GM19240 (cell line): ENCODE measurements around the gene LBX2.
A peak's percentile ranks its signal among the peaks of the same experiment; 100 is the strongest.

Experiments
- DNase-seq: peaks from one replicate; pipeline ENCODE4 v3.0.0; 2011; ENCODE audit warnings: low spot score; ENCODE audit not compliant: insufficient read length

LBX2 gene

DNA sequence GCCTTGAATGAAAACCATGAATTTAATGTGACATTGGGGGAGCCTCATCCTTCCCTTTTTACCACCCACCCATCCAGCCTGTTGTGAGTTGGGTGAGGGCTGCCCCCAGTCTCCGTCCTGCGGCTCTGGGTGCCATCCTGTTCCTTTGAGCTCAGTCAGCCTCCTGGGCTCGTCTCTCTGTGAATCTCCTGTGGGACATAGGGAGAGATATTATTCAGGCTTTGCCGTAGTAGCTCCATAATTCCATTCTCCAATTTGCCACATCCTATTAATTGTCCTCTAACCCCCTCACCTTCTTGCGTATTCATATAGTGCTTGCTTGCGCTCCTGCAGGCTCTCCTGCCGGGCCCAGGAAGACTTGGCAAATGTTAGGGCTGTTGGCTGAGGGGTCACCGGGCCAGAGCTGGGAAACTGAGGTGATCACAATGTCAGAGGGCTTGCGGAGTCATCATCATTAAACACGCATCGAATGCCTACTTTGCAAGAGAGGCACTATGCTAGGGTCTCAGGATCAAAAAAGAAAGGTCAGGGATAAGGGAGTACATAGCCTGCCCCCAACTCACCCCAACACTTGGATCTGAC is 27.3 kb upstream of the LBX2 start:
- no peak for DNase-seq

DNA sequence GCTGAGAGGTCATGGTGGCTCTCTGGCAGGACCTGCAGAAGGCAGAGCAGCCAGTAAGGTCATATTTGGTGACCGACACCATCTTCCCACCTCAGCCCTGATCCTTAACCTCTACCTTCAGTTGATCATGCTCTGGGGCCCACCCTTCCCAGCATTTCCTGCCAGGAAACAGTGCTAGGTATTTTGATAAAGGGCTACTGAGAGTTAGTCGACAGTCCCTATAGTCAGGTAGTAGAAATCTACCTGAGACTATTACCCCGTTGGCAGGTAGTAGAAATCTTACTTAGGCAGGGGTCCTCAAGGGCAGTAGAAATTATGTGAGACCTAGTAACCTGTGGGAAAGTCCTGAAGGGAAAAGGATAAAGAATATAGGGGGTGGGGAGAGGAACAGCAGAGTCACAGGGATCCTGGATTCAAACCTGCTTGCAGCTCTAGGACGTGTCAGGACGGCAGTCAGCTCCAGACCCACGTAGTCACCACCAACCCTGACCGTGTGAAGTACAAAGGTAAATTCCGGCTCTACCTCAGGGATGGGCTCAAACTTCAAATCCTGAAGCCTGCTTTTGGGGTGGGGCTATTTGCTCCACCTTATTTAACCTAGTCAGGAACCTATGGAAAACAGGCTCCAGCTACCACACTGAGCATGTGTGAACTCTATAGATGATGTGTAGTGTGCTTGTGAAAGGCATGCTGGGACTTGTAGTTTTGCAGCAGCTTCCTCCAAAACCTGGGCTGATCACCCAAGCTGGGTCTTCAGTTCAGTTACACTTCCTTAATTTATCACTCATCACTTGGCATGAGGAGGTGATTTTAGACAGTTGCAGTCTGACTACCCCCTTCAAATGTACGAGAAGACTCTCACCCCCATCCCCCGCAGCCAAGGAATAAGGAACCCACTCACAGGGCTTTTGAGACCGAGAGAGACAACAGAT is 26.6 kb upstream of the LBX2 start, which contains the start of gene DQX1:
Gene DQX1 (minus strand): TSS at position 515 of the 932 bp plus-strand sequence. CDS start 502 bp downstream, at position 13.
- DNase-seq, result no peak

DNA sequence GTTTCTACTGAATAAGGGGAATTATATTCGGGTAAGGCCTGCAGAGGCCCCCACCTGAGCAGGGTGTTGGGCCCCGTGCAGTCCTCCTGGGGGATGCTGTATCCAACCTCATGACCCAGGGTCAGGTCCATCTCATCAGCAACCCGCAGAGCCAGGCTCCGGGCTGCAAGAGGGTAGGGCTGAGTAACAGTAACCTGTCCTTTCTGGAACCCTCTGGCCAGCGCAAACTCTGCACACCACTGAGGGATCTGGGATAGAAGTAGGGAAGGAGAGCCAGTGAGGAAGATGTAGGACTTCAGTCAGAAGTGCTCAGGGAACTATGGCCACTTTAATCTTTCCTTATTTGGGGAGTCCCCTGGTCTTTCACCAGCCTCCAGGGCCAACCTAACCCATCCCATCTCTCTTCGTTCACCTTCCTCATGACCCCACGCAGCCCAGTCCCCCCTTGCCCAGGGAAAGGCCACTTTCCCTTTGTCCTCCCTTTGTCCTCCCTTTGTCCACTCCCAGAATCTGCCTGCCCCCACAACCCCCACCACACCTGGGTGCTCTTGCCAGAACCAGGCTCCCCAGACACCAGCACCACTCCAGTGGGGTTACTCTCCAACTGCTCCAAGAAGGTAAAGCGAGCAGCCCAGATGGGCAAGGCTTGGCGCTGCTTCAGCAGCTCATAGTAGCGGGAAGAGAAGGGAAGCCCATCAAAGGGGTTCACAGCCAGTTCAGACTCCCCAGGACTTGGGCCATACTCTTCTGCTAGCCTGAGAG is 25.7 kb upstream of the LBX2 start:
- DNase-seq, result no peak

DNA sequence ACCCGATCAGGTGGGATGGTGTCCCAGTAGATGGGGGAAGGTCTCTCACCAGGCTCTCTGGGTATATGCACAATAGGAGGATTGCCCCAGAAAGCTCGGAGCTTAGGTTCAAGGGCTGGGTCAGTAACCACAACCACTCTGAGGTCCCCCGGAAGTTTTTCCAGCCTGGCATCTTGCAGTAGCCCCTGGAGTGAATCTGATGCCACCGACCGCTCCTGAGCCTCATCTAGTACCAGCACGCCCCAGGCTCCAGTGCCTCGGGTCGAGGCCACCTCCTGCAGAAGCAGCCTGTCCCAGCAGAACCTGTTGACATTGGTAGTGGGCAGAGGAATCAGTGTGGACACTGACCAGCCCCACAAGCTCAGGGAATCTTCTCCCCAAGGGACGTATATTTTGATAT is 24.6 kb upstream of the LBX2 start:
- no peak for DNase-seq

DNA sequence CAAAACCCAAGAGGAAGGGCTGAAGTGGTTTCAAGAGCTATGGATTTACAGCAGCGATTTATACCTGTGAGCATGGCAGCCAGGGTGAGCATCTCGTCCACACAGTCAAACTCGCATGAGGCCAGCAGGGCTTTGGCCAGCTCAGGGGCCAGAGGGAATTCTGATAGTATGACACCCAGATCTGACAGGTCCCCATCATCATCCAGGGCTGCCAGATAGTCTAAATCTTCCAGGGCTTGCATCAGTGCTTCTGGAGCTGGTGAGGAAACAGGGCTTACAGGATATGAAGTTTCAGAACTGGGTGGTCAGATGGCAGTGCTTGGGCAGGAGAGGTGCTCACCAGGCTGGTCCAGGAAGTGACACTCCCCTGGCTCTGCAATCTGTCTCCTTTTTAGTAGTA is 23.1 kb upstream of the LBX2 start:
- no peak for DNase-seq

DNA sequence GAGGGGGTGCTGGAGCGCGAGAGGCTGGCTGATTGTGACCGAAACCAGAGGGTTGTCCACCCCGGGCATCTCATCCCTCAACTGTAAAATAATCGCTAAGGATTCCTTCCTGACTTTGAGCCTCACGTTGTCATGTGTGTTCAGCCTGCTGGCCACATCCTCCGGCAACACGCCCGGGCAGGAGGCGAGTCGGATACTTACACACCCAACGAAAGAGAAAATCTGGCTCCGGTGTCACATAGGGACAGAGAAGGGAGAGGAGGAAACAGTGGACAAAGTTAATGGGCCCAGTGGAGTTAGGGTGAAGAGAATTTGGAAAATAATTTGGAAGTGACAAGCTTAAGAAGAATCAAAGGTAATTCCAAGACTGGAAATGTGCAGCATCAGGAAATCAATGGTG is 17.2 kb upstream of the LBX2 start:
- DNase-seq, result no peak

DNA sequence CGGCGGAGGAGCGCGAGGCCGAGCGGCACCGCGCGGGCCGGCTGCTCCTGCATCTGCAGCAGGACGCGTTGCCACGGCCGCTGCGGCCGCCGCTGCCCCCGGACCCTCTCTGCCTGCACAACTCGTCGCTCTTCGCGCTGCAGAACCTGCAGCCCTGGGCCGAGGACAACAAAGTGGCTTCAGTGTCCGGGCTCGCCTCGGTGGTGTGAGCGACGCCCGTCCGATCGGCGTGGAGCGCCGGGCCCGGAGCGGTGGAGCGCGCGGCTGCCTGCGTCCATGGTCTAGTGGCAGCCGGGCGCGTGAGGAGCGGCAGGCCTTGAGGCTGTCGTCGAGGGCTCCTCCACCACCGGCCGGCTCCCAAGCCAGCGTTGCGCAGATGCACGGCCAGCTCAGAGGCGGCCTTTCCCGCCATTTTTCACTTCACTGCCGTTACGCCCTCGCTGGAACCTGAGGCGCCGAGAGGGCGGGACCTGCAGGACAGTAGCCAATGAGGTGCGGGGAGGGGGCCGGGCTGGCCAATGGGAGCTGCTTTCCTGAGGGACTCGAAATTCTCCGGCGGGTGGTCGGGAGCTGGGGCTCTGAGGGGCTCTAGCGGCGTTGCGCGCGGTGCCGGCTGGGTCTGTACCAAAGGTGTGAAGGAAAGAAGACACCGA is 16.7 kb upstream of the LBX2 start:
- DNase-seq, result no peak

DNA sequence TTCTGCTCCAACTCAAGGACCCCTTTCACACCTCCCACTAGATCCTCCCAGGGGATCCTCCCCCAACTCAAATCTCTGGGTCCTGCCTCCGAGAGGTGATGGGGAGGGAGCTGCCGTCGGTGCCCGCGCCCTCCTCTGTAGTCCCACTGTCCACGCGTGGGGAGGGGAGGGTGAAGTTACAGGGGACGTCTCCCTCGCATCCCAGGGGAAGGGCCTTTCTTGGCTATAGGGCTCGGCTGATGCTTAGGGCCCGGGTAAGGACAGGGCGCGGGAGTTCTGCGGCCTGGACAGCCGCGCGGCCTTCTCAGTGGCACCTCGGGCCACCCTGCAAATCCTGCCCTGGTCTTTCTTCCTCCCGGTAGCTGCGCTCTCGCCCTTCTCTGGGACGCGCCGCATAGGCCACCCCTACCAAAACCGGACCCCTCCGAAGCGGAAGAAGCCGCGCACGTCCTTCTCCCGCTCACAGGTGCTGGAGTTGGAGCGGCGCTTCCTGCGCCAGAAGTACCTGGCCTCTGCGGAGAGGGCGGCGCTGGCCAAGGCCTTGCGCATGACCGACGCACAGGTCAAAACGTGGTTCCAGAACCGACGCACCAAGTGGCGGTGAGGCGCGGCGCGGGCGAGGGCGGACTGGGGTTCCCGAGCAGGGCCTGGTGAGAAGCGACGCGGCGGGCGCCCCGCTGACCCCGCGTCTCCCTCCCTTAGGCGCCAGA is 16.0 kb upstream of the LBX2 start:
- no peak for DNase-seq

DNA sequence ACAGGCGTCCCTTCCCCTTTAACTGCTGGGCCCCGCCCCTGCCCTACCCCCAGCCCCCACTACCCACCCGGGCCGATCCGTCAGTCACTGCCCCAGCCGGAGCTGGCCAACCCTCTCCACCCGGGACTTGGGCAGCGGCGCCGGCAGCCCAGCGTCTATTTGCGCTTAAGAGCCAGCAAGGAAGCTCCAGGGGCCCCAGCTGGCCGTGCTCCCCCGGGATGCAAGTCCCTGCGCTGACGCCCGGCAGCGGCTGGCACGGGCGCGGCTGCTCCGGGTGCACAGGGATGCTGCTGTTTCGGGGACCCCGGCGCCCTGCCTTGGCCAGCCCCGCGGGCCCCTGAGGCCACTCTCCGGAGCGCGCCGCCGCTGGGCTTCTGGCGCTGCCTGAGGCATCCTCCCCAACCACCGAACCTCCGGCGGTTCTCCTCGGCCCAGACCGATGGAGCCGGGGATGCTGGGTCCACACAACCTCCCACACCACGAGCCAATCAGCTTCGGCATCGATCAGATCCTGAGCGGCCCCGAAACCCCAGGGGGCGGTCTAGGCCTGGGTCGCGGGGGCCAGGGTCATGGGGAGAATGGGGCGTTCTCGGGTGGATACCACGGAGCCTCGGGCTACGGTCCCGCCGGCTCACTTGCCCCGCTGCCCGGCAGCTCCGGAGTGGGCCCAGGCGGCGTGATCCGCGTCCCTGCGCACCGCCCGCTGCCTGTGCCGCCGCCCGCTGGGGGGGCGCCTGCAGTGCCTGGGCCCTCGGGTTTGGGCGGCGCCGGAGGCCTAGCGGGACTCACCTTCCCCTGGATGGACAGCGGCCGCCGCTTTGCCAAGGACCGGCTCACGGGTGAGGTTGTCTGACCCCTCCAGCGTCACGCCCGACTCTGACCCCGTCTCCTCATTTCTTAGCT is 15.2 kb upstream of the LBX2 start, which contains the start of gene TLX2:
Gene TLX2 (plus strand): TSS at position 83 of the 903 bp plus-strand sequence. CDS start 357 bp downstream, at position 440.
- no peak for DNase-seq

DNA sequence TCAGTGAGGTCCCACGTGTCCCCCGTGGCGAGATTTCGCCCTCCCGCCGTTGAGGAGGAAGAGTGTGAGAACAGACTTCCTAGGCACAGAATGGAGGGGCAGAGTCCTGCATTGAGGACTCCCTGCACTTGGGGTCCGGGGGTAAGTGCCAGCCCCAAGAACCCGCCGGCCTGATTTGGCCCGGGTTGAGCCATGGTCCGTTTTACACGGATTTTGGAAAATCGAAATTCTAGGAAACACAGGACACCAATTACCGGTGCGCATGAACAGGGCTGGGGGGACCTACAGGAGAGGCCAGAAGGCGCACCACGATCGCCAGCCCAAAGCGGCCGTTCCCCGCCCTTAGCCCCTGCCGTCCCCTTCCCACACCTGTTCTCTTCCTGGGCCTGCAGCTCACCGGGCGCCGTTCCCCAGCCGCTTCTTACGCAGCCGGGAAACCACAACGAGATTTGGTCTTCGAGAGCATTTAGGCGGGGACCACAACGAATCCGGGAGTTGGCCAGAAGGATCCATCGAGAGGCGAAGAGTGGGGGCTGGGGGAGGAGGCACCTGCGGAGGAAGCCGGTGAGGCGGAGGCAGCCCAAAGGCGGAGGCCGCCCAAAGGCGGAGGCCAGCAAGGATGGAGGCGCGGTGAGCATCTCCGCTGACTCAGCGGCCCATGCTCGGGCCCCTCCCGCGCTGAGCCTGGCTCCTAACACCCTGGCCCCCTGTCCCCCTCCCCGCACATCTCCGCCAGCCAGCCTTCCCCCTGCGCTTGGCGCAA is 14.4 kb upstream of the LBX2 start:
- DNase-seq, result no peak

DNA sequence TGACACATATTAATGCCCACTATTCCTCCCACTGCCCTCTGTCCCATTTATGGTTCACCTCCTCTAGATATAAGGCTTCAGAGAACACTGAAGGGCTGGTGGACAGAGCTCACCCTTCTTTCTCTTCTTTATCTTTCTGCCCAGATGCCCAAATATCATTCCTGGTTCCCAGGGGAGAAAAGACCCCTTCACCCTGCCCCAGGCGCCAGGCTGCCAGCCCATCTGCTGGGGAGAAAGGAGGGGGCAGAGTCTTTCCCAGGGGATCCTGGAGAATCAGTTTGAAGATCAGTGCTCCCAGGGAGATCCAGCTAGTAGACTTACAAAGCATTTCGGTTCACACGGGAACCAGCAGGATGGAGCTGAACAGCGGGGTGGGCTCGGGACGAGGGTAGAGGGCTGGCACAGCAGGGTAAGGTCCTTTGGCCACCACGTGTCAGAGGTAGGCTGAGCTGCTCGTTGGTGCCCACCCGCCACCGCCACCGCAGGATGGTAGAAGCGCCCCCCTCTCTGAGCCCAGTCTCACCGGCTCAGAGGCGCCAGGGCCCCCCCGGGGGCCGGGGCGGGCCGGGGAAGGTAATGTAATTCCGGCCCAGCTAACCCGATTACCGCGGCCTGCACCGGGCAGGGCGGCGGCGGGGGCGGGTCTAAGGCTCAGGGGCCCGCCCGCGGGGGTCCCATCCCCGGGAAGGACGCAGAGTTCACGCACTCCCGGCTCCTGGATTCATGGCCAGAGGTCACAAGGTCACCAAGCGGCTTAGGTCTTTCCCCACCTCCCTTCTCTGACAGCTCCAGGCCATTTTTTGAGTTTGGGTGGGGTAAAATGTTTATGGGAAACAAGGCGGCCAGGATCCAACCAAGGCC is 13.6 kb upstream of the LBX2 start:
- no peak for DNase-seq

DNA sequence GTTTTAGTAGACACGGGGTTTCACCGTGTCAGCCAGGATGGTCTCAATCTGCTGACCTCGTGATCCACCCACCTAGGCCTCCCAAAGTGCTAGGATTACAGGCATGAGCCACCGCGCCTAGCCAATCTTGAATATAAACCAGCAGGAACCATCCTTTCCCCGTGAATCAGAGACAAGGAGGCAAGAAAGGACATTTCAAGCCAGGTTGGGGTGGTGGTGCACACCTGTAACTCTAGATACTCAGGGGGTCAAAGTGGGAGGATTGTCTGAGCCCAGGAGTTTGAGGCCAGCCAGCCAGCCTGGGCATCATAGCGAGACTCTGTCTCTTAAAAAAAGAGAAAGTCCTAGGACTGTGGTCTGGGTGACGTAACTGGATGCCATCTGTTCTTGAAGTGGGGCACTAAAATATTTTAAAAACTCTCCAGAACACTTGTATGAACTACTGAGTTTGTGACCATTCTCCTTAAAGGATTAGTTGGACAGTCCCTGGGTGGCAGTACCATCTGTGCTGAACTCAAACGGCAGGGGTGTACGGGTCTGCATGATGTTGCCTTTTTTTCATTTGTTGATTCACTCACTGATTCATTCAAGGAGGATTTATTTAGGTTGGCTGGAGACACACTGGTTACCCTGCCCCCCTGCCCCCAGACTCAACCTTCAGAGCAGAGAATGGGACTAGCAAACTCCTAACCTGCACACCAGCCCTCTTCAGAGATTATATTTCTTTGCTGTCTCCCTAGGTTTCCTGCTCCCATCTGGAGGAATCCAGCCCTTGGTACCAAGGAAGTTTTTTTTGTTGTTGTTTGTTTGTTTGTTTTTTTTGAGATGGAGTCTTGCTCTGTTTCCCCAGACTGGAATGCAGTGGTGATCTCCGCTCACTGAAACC is 11.9 kb upstream of the LBX2 start:
- DNase-seq, result no peak

DNA sequence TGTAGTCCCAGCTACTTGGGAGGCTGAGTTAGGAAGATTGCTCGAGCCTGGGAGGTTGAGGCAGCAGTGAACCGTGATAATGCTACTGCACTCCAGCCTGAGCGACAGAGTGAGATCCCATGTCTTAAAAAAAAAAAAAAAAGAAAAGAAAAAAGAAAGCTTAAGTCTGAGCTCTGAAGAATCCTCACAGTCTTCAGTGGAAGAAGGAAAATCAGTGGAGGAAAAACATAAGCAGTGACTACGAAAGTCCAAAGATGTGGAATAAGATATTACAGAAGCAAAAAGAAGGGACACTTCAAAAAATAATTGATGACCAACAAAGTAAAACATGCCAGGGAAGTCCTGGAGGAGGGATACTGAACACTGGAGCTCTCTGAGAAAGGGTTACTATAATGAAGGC is 10.9 kb upstream of the LBX2 start:
- DNase-seq, result no peak

DNA sequence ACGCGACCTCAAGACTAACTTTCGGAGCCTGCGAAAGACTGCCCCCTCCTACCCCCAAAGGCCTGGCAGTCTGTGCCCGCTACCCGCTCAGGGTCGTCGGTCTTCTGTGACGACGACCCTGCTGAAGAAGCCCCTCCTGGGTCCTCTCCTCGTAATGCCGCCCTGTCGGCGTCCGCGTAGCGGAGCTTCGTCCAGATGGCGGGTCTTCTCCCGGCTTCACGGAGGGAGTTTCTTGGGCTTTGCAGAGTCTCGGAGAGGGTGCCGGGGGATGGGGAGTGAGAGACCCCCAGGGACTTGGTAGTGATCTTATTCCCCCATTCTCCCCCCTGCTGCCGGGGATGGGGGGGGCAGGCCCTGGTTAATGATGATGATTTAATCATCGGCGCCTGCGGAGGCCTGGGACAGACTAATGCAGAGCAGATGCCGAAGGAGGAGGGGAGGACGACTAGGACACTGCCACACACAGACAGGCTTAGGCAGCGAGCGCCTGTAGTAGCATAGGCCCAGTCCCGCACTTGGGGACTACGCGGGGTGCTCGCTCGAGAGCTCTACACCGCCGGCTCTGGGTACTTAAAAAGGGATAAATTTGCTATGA is 8.6 kb upstream of the LBX2 start:
- DNase-seq, result no peak

DNA sequence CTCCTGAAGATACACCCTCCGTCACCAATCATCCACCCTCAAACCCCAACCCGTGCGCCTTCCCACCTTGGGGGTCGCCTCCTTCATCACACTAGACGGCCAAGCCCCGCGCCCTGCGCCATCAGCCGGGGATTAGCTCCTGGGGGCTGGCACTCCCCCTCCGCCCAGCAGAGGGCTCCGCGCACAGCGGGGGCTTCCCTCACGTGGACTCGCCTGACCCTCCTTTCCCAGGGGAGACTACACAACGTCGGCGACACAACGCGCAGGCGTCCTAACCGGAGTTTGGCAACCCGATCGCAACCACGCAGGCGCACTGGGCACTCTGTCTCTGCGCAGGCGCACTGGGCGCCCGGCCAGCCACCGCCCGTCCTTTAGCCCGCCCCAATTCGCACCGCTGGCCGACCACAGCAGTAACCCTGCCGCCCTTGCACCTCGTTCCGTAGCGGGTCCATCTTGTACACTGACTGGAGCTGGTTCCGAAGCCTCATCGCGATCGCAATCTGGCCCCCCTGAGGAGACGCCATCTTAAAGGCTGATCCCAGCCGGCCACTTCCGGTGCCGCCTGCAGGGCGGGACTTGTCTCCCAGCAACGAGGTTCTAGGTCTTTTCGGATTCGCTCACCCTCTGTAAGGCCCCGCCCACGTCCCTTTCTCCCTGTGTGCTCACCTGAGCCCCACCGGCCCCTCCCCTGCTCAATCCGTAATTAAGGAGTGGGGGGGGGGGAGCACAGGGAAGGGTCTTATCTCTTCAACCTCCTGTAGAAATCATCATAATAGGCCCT is 7.9 kb upstream of the LBX2 start, which contains the start of gene PCGF1:
Gene PCGF1 (minus strand): TSS at position 551 of the 781 bp plus-strand sequence. CDS start 27 bp downstream, at position 524.
- peak; percentile 94 for DNase-seq
